ENCODE data around the gene POC1A.

GRCh38 chr3:52087731-52088130 is 66.5 kb downstream of the POC1A start:
- TF ChIP-seq YY1 (IDR thresholded peaks at IDR 0.05; ENCODE audit: low read depth) = no peak
- no peak for TF ChIP-seq USF1 (IDR thresholded peaks at IDR 0.05)
- no peak for TF ChIP-seq ZBTB7A (IDR thresholded peaks at IDR 0.05; ENCODE audit: low read depth)
- no peak for TF ChIP-seq MAX (IDR thresholded peaks at IDR 0.05)
- TF ChIP-seq REST (IDR thresholded peaks at IDR 0.05; ENCODE audit: low read depth) = no peak
- TF ChIP-seq NFIC (IDR thresholded peaks at IDR 0.05) = no peak
- no peak for TF ChIP-seq TCF12 (IDR thresholded peaks at IDR 0.05; ENCODE audit: low read depth)
- no peak for TF ChIP-seq EP300 (IDR thresholded peaks at IDR 0.05; ENCODE audit: borderline replicate concordance)
- TF ChIP-seq TEAD4 (IDR thresholded peaks at IDR 0.05) = no peak

All from Ishikawa (cell line).